Prostate gland (tissue), 2 donors: ENCODE data around the gene SSU72.
"Not testable (repeated sequence)": the region's sequence is repeated elsewhere in the genome, so short reads cannot be mapped to it uniquely, and the experiment has no call there.

Source experiments
- CTCF ChIP-seq, 4 experiments: fragments of 200-600 bp in 2 of 4; fragments of 450-650 bp in 2 of 4; sonication (generic) in 2 of 4; IDR thresholded peaks; 1 replicate in 3 of 4; 2 replicates in 1 of 4; pipeline ENCODE4 v1.5.1; 2016 to 2019; ENCODE audit warnings: antibody characterized with exemption in 4 of 4, mild to moderate bottlenecking in 2 of 4, moderate library complexity in 2 of 4
- POLR2A ChIP-seq: fragments of 450-650 bp; IDR thresholded peaks from one replicate; pipeline ENCODE4 v1.6.1; 2016; ENCODE audit warnings: antibody characterized with exemption, mild to moderate bottlenecking
- POLR2AphosphoS5 ChIP-seq: sonication (generic); formaldehyde crosslinking; IDR thresholded peaks from one replicate; pipeline ENCODE4 v1.6.1; 2017; ENCODE audit warnings: antibody characterized with exemption

DNA sequence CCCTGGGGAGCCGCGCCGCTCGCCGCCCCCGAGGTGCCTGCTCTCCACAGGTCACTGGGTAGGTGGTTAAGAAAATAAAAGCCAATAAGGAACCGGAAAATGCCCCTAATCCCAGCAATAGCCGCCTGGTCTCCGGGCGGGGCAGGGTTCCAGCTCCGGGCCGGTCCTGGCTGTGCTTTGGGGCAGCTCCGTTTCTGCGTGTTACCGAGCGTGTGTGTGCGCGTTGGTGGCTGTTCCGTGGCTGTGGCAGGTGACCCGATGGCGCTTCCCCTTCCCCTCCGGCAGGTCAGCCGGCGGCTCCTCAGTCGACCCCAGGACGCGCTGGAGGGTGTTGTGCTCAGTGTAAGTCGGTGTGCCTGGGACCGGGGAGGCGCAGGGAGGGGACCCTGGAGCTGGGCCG lies 51.4 kb downstream of the SSU72 start:
- TF ChIP-seq CTCF (IDR thresholded peaks at IDR 0.05); POLR2A; POLR2AphosphoS5: not testable (repeated sequence)
